ENCODE data around the gene RDM1.

DNA sequence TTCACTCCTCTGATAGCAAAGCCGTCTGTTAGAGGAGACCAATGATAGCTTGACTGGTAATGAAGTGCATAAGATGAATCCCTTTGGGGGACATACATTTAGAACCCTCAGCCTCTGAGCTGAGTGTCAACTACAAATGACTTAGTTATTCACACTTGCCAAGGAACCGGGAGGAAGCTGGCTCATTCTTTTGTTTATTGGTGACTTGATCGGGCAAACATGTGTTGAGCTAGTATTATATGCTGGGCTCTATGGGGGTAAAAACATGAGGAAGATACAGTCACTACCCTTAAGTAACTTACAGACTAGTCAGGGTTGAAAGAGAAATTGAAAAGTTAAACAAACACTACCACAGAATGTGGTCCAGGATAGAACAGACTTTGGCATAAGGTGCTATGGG is 47.8 kb upstream of the RDM1 start:
- TF ChIP-seq, protein P1, sequence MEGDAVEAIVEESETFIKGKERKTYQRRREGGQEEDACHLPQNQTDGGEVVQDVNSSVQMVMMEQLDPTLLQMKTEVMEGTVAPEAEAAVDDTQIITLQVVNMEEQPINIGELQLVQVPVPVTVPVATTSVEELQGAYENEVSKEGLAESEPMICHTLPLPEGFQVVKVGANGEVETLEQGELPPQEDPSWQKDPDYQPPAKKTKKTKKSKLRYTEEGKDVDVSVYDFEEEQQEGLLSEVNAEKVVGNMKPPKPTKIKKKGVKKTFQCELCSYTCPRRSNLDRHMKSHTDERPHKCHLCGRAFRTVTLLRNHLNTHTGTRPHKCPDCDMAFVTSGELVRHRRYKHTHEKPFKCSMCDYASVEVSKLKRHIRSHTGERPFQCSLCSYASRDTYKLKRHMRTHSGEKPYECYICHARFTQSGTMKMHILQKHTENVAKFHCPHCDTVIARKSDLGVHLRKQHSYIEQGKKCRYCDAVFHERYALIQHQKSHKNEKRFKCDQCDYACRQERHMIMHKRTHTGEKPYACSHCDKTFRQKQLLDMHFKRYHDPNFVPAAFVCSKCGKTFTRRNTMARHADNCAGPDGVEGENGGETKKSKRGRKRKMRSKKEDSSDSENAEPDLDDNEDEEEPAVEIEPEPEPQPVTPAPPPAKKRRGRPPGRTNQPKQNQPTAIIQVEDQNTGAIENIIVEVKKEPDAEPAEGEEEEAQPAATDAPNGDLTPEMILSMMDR (IDR thresholded peaks at IDR 0.05; ENCODE audit: low read length) = no peak
- no peak for TF ChIP-seq EZH2 (optimal IDR thresholded peaks at IDR 0.05; ENCODE audit: low read depth, low read length)

Data from MM.1S (cell line).